Suppressor macrophage (primary cell): ENCODE measurements around the gene FAM118A.

Experiments used
- DNase-seq, 4 experiments: peaks; one replicate each; pipeline ENCODE4 v3.0.0-alpha.2; 2020 to 2022

The FAM118A gene

DNA sequence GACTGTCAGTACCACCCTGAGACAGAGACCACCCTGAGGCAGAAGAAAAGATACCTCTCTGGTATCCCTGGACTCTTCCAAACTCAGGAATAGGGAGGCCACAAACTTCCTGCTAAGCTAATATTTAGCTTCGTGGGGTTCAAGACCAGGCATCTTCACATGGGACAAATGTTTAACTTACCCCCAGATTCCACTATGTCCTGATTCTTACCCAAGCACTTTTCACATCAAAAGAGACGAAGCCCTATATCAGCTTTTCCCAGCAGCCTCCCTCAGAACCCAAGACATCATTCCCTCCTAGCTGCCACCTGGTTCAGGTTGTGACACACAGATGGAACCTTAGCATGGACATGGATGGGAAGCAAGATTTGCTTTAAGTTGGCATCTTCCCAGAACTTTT, 71.6 kb downstream of the FAM118A start:
- no peak for DNase-seq

GRCh38 chr22:45389546-45389945, 79.8 kb downstream of the FAM118A start:
- DNase-seq: no peak
